CD4-positive, alpha-beta memory T cell (primary cell): ENCODE data around the gene STAP2. TPM values are rescaled to one million over a fixed set of nuclear protein-coding genes. Genes with fewer than 3 reads are reported as not detected.
"Not testable (repeated sequence)": the region's sequence is repeated elsewhere in the genome, so short reads cannot be mapped to it uniquely, and the experiment has no call there.

Experiments used
- CTCF ChIA-PET: fragments of 350-600 bp; sonication (Branson Sonifier 250); formaldehyde crosslinking; loops from one replicate; lab custom pipeline; 2021; ENCODE audit warnings: inconsistent platforms; ENCODE audit not compliant: partially characterized antibody; lab: Charles Lee
- POLR2A ChIA-PET: fragments of 350-600 bp; sonication (Branson Sonifier 250); formaldehyde crosslinking; loops from one replicate; lab custom pipeline; 2021; ENCODE audit not compliant: partially characterized antibody; lab: Charles Lee
- DNase-seq, 5 donors: peaks; one replicate each; pipeline versions ENCODE4 v3.0.0 to v3.0.0-alpha.2; 2020 to 2022; ENCODE audit warnings: mixed read lengths in 1 of 5
- H3K27ac ChIP-seq: one replicate; pipeline ENCODE4 v1.7.0; 2013; ENCODE audit warnings: low read depth, low read length
- H3K27me3 ChIP-seq: 2 replicates; pipeline ENCODE4 v1.7.0; 2013; ENCODE audit warnings: mild to moderate bottlenecking, low read length, moderate library complexity; ENCODE audit not compliant: insufficient read depth
- H3K36me3 ChIP-seq: 2 replicates; pipeline ENCODE4 v1.7.0; 2013; ENCODE audit warnings: mild to moderate bottlenecking, low read length, moderate library complexity; ENCODE audit not compliant: insufficient read depth
- H3K4me1 ChIP-seq: 2 replicates; pipeline ENCODE4 v1.7.0; 2013; ENCODE audit warnings: mild to moderate bottlenecking, low read length, moderate library complexity; ENCODE audit not compliant: insufficient read depth
- H3K4me3 ChIP-seq, 2 donors: one replicate each; pipeline ENCODE4 v1.7.0; 2013; ENCODE audit warnings: low read length in 2 of 2, mild to moderate bottlenecking in 1 of 2
- H3K9me3 ChIP-seq, 2 donors: one replicate each; pipeline ENCODE4 v1.7.0; 2013; ENCODE audit warnings: low read length in 2 of 2, control low read depth in 1 of 2; ENCODE audit not compliant: control insufficient read depth in 1 of 2
- H3K27ac Mint-ChIP-seq, 7 donors: one replicate each; pipeline ENCODE4 v1.8.0; 2020 to 2021; ENCODE audit warnings: mixed read lengths in 7 of 7, mild to moderate bottlenecking in 6 of 7, inconsistent platforms in 3 of 7, moderate library complexity in 3 of 7
- H3K27me3 Mint-ChIP-seq, 2 donors: one replicate each; pipeline ENCODE4 v1.8.0; 2020 to 2021; ENCODE audit warnings: mixed read lengths in 2 of 2
- H3K36me3 Mint-ChIP-seq, 2 donors: one replicate each; pipeline ENCODE4 v1.8.0; 2020 to 2021; ENCODE audit warnings: mixed read lengths in 2 of 2, inconsistent platforms in 1 of 2, mild to moderate bottlenecking in 1 of 2
- H3K4me1 Mint-ChIP-seq, 4 donors: one replicate each; pipeline ENCODE4 v1.8.0; 2020 to 2021; ENCODE audit warnings: mixed read lengths in 4 of 4, mild to moderate bottlenecking in 1 of 4
- H3K4me3 Mint-ChIP-seq, 8 donors: one replicate each; pipeline ENCODE4 v1.8.0; 2020 to 2021; ENCODE audit warnings: mixed read lengths in 8 of 8, mild to moderate bottlenecking in 7 of 8, moderate library complexity in 6 of 8, inconsistent platforms in 3 of 8
- H3K9me3 Mint-ChIP-seq, 8 donors: one replicate each; pipeline ENCODE4 v1.8.0; 2020 to 2021; ENCODE audit warnings: mixed read lengths in 8 of 8, mild to moderate bottlenecking in 5 of 8, inconsistent platforms in 3 of 8, moderate library complexity in 1 of 8
- intact Hi-C: fragments of 100-400 bp; cut with micrococcal nuclease; formaldehyde crosslinking; loops from one replicate; pipeline ENCODE4 v1.15.1; 2023
- polyA plus RNA-seq, 2 donors: library from polyadenylated mRNA; unstranded; fragments of 300-500 nt; fragmentation: Illumina TruSeq; gene quantifications; one replicate each; pipeline ENCODE4 v1.2.3, GENCODE V29; 2021
- total RNA-seq, 2 experiments: library from RNA; stranded (reverse); gene quantifications; one replicate each; pipeline ENCODE4 v1.2.3, GENCODE V29; 2021

STAP2 gene
- total and polyA plus RNA-seq, 4 experiments from 2014 or later = 0.86 to 2.6 (median 2.3) TPM

GRCh38 chr19:4278419-4279266 lies 60.0 kb downstream of the STAP2 start, which contains the start of gene SHD:
Gene SHD, plus strand, starts transcription at chr19:4279266. Its CDS starts 798 bp downstream, at chr19:4280064.
- Mint-ChIP-seq H3K27me3 (peaks cover 13 to 25% of the 10 kb centered on the region in 2 donors), H3K4me3 (peak within 1 kb of the TSS in 5 of 8 donors; percentile 16 to 61 (median 29)), H3K27ac (no peak within 1 kb of the TSS), H3K36me3 (no peaks in the 10 kb centered on the region), H3K9me3 (no peaks in the 10 kb centered on the region), H3K4me1 (no peaks in the 10 kb centered on the region)
- Histone ChIP-seq H3K9me3 (no peaks in the 10 kb centered on the region), H3K36me3 (no peaks in the 10 kb centered on the region), H3K27ac (no peak within 1 kb of the TSS), H3K4me3 (no peak within 1 kb of the TSS), H3K27me3 (peaks cover 3% of the 10 kb centered on the region), H3K4me1 (no peaks in the 10 kb centered on the region)
- intact Hi-C loops = no loop called here
- ChIA-PET POLR2A (interaction anchor here (1.2 kb wide), 1 partner anchor 64 kb away, joined by 4 read pairs; the partner anchor contains the start of gene MPND), CTCF (interaction anchor here (1.0 kb wide), 1 partner anchor 12 kb away, joined by 5 read pairs; no protein-coding TSS in a partner anchor)
- DNase-seq = no peak

- H3K4me1 ChIP-seq = no peaks in the 10 kb centered on the region
- no peak overlapping the region for H3K4me3 ChIP-seq
- ChIA-PET POLR2A (interaction anchor here (1.2 kb wide), 1 partner anchor 65 kb away, joined by 4 read pairs; the partner anchor contains the start of gene MPND), CTCF (interaction anchor here (1.0 kb wide), 1 partner anchor 11 kb away, joined by 5 read pairs; no protein-coding TSS in a partner anchor)
- Mint-ChIP-seq H3K27me3 (peaks cover 13 to 23% of the 10 kb centered on the region in 2 donors), H3K4me1 (no peaks in the 10 kb centered on the region), H3K36me3 (no peaks in the 10 kb centered on the region), H3K4me3 (peak overlapping the region in 1 of 8 donors; percentile 61), H3K9me3 (no peaks in the 10 kb centered on the region), H3K27ac (no peak overlapping the region)
- peaks cover 3% of the 10 kb centered on the region for H3K27me3 ChIP-seq
- no peaks in the 10 kb centered on the region for H3K9me3 ChIP-seq
- DNase-seq = no peak
- intact Hi-C loops = no loop called here
- H3K36me3 ChIP-seq = no peaks in the 10 kb centered on the region
- H3K27ac ChIP-seq = no peak overlapping the region
These were observed 60.6 kb downstream of the STAP2 start for GRCh38 chr19:4278010-4278409.

GRCh38 chr19:4277191-4277696 lies 61.4 kb downstream of the STAP2 start:
- no peak overlapping the region for H3K4me3 Mint-ChIP-seq
- intact Hi-C loops = no loop called here

DNA sequence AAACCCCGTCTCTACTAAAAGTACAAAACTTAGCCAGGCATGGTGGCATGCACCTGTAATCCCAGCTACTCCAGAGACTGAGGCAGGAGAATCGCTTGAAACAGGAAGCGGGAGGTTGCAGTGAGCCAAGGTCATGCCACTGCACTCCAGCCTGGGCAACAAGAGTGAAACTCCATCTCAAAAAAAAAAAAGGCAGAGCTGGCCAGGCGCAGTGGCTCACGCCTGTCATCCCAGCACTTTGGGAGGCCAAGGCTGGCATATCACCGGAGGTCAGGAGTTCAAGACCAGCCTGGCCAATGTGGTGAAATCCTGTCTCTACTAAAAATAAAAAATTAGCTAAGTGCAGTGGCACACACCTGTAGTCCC lies 64.3 kb downstream of the STAP2 start:
- H3K27me3 Mint-ChIP-seq, H3K4me1 Mint-ChIP-seq, intact Hi-C loops, H3K9me3 ChIP-seq, H3K4me1 ChIP-seq, H3K27me3 ChIP-seq, DNase-seq, H3K27ac ChIP-seq, H3K27ac Mint-ChIP-seq, CTCF ChIA-PET, H3K36me3 Mint-ChIP-seq, H3K9me3 Mint-ChIP-seq, H3K4me3 Mint-ChIP-seq, H3K4me3 ChIP-seq, H3K36me3 ChIP-seq, POLR2A ChIA-PET: not testable (repeated sequence)

More at GRCh38 chr19:4277191-4277696, 61.4 kb downstream of the STAP2 start:
- Histone ChIP-seq H3K36me3 (no peaks in the 10 kb centered on the region), H3K27me3 (peaks cover 3% of the 10 kb centered on the region), H3K9me3 (no peaks in the 10 kb centered on the region), H3K4me3 (no peak overlapping the region), H3K4me1 (no peaks in the 10 kb centered on the region), H3K27ac (no peak overlapping the region)
- ChIA-PET POLR2A (interaction anchor here (1.2 kb wide), 1 partner anchor 65 kb away, joined by 4 read pairs; the partner anchor contains the start of gene MPND), CTCF (interaction anchor here (0.7 to 1.0 kb wide), 2 partner anchors 10 to 725 kb away, joined by 3 to 5 read pairs; no protein-coding TSS in a partner anchor)
- H3K36me3 Mint-ChIP-seq = no peaks in the 10 kb centered on the region
- H3K4me1 Mint-ChIP-seq = no peaks in the 10 kb centered on the region
- no peak overlapping the region for H3K27ac Mint-ChIP-seq
- peaks cover 10 to 21% of the 10 kb centered on the region in 2 donors for H3K27me3 Mint-ChIP-seq
- H3K9me3 Mint-ChIP-seq = no peaks in the 10 kb centered on the region
- no peak for DNase-seq

Other genes starting within 250 kb of the STAP2 start
- gene MAP2K2, start 214.7 kb downstream of the STAP2 start, total RNA-seq = 100 to 1,000 TPM; 125 to 126 TPM
- 100 to 1,000 TPM in 1 of 2 donors, 10 to 100 TPM in 1; 44.0 to 101 TPM for gene MAP2K2, start 214.7 kb downstream of the STAP2 start, polyA plus RNA-seq
- gene CREB3L3, start 185.2 kb downstream of the STAP2 start, total RNA-seq = not detected
- not detected for gene CREB3L3, start 185.2 kb downstream of the STAP2 start, polyA plus RNA-seq
- gene SIRT6, start 156.3 kb downstream of the STAP2 start, total RNA-seq = 10 to 100 TPM; 26.8 to 27.0 TPM
- 1 to 10 TPM in 1 of 2 donors, under 1 TPM in 1; 0.19 to 5.0 TPM for gene SIRT6, start 156.3 kb downstream of the STAP2 start, polyA plus RNA-seq
- 1 to 10 TPM; 1.9 to 2.9 TPM for gene ANKRD24, start 156.1 kb downstream of the STAP2 start, total RNA-seq
- under 1 TPM in 1 of 2 donors, not detected in 1; 0.20 TPM for gene ANKRD24, start 156.1 kb downstream of the STAP2 start, polyA plus RNA-seq
- gene EBI3, start 109.3 kb downstream of the STAP2 start, total RNA-seq = not detected
- under 1 TPM in 1 of 2 donors, not detected in 1; 0.26 TPM for gene EBI3, start 109.3 kb downstream of the STAP2 start, polyA plus RNA-seq
- gene YJU2, start 91.7 kb downstream of the STAP2 start, total RNA-seq = 10 to 100 TPM; 28.1 to 29.4 TPM
- 10 to 100 TPM; 13.0 to 36.1 TPM for gene YJU2, start 91.7 kb downstream of the STAP2 start, polyA plus RNA-seq
- gene SHD, start 59.6 kb downstream of the STAP2 start, total RNA-seq = under 1 TPM in 1 of 2 experiments, not detected in 1; 0.58 TPM
- gene SHD, start 59.6 kb downstream of the STAP2 start, polyA plus RNA-seq = not detected
- gene TMIGD2, start 36.4 kb downstream of the STAP2 start, total RNA-seq = 1 to 10 TPM; 6.9 to 9.3 TPM
- gene TMIGD2, start 36.4 kb downstream of the STAP2 start, polyA plus RNA-seq = 10 to 100 TPM; 22.9 to 23.7 TPM
- gene FSD1, start 34.2 kb downstream of the STAP2 start, total RNA-seq = 1 to 10 TPM in 1 of 2 experiments, under 1 TPM in 1; 0.73 to 1.4 TPM
- 1 to 10 TPM in 1 of 2 donors, under 1 TPM in 1; 0.61 to 2.4 TPM for gene FSD1, start 34.2 kb downstream of the STAP2 start, polyA plus RNA-seq
- gene MPND, start 4.7 kb upstream of the STAP2 start, total RNA-seq = 10 to 100 TPM; 24.7 to 27.0 TPM
- 1 to 10 TPM; 3.5 to 9.2 TPM for gene MPND, start 4.7 kb upstream of the STAP2 start, polyA plus RNA-seq
- gene SH3GL1, start 61.7 kb upstream of the STAP2 start, total RNA-seq = 10 to 100 TPM; 40.1 to 45.6 TPM
- 10 to 100 TPM; 19.7 to 28.2 TPM for gene SH3GL1, start 61.7 kb upstream of the STAP2 start, polyA plus RNA-seq
- 10 to 100 TPM; 13.9 to 18.1 TPM for gene CHAF1A, start 63.8 kb upstream of the STAP2 start, total RNA-seq
- gene CHAF1A, start 63.8 kb upstream of the STAP2 start, polyA plus RNA-seq = 1 to 10 TPM; 2.8 to 4.5 TPM
- 10 to 100 TPM; 61.3 to 63.5 TPM for gene UBXN6, start 119.0 kb upstream of the STAP2 start, total RNA-seq
- 1 to 10 TPM; 4.1 to 6.2 TPM for gene UBXN6, start 119.0 kb upstream of the STAP2 start, polyA plus RNA-seq
- gene HDGFL2, start 133.5 kb upstream of the STAP2 start, total RNA-seq = 10 to 100 TPM; 36.5 to 39.7 TPM
- 10 to 100 TPM in 1 of 2 donors, 1 to 10 TPM in 1; 3.5 to 26.1 TPM for gene HDGFL2, start 133.5 kb upstream of the STAP2 start, polyA plus RNA-seq
- under 1 TPM; 0.17 to 0.22 TPM for gene PLIN4, start 179.7 kb upstream of the STAP2 start, total RNA-seq
- gene PLIN4, start 179.7 kb upstream of the STAP2 start, polyA plus RNA-seq = under 1 TPM in 1 of 2 donors, not detected in 1; 0.14 TPM
- 1 to 10 TPM; 1.4 to 2.2 TPM for gene PLIN5, start 196.4 kb upstream of the STAP2 start, total RNA-seq
- gene PLIN5, start 196.4 kb upstream of the STAP2 start, polyA plus RNA-seq = under 1 TPM in 1 of 2 donors, not detected in 1; 0.28 TPM
- gene LRG1, start 201.2 kb upstream of the STAP2 start, total RNA-seq = not detected
- gene LRG1, start 201.2 kb upstream of the STAP2 start, polyA plus RNA-seq = under 1 TPM; 0.09 to 0.17 TPM
- gene SEMA6B, start 220.9 kb upstream of the STAP2 start, total RNA-seq = 1 to 10 TPM; 2.4 to 2.7 TPM
- gene SEMA6B, start 220.9 kb upstream of the STAP2 start, polyA plus RNA-seq = not detected